HG03025 (cell line): Measurements from ENCODE around the gene HTRA2.

ENCODE experiments used
- ATAC-seq: cut with Tn5 transposase; IDR thresholded peaks from one replicate; pipeline ENCODE4 v1.9.1; 2021; ENCODE audit warnings: mild to moderate bottlenecking, moderate library complexity; ENCODE audit not compliant: unreplicated experiment, low FRiP score

Gene HTRA2

GRCh38 chr2:74499940-74500577, 29.7 kb upstream of the HTRA2 start:
- ATAC-seq = no peak

GRCh38 chr2:74500578-74500946, 29.2 kb upstream of the HTRA2 start:
- no peak for ATAC-seq

GRCh38 chr2:74501335-74502071, 28.2 kb upstream of the HTRA2 start:
- ATAC-seq = no peak

- no peak for ATAC-seq
Measured at GRCh38 chr2:74502147-74502719, 27.5 kb upstream of the HTRA2 start.

- no peak for ATAC-seq
Measured at GRCh38 chr2:74502720-74503505, 26.8 kb upstream of the HTRA2 start.

- ATAC-seq = no peak
Measured at GRCh38 chr2:74503506-74504475, 25.9 kb upstream of the HTRA2 start.

- no peak for ATAC-seq
Measured at GRCh38 chr2:74504591-74504990, 25.1 kb upstream of the HTRA2 start.

GRCh38 chr2:74505448-74506246, 24.1 kb upstream of the HTRA2 start:
- ATAC-seq = no peak

GRCh38 chr2:74507145-74507925, 22.4 kb upstream of the HTRA2 start, which contains the start of gene PCGF1:
Gene PCGF1, minus strand, starts transcription at chr2:74507695. Its CDS starts 27 bp downstream, at chr2:74507668.
- ATAC-seq = peak; percentile 93

- ATAC-seq = peak; percentile 11
Measured at GRCh38 chr2:74507926-74508520, 21.7 kb upstream of the HTRA2 start.

GRCh38 chr2:74510272-74510671, 19.5 kb upstream of the HTRA2 start:
- ATAC-seq = no peak

GRCh38 chr2:74511104-74511989, 18.4 kb upstream of the HTRA2 start:
- no peak for ATAC-seq

GRCh38 chr2:74512744-74513604, 16.8 kb upstream of the HTRA2 start:
- no peak for ATAC-seq

- ATAC-seq = no peak
Measured at GRCh38 chr2:74513605-74514367, 15.9 kb upstream of the HTRA2 start.
